ENCODE data around the gene THSD4. TPM values are rescaled to one million over a fixed set of nuclear protein-coding genes. Genes with fewer than 3 reads are reported as not detected.
"Not testable (repeated sequence)": the region's sequence is repeated elsewhere in the genome, so short reads cannot be mapped to it uniquely, and the experiment has no call there.

The THSD4 gene
- total RNA-seq, 1 donor from 2014 or later, result 116 TPM

- DNase-seq (ENCODE audit: low spot score), result no peak
- intact Hi-C loops (cut with DNase I), result loop anchor here (5.0 kb wide), 1 partner anchor 46 kb away; no protein-coding TSS in a partner anchor
Observed at GRCh38 chr15:71708741-71709140, 593.5 kb downstream of the THSD4 start.

GRCh38 chr15:71709808-71710418 lies 594.6 kb downstream of the THSD4 start:
- intact Hi-C loops (cut with DNase I), result loop anchor here (5.0 kb wide), 1 partner anchor 48 kb away; no protein-coding TSS in a partner anchor
- DNase-seq (ENCODE audit: low spot score), result no peak

- intact Hi-C loops (cut with DNase I), result no loop called here
Observed at GRCh38 chr15:71712182-71712581, 596.9 kb downstream of the THSD4 start.

GRCh38 chr15:71713191-71713809 lies 598.0 kb downstream of the THSD4 start:
- intact Hi-C loops (cut with DNase I), result no loop called here
- DNase-seq (ENCODE audit: low spot score), result no peak

More at GRCh38 chr15:71712182-71712581, 596.9 kb downstream of the THSD4 start:
- DNase-seq (ENCODE audit: low spot score), result no peak

GRCh38 chr15:71715914-71716313 lies 600.6 kb downstream of the THSD4 start:
- no peak for DNase-seq (ENCODE audit: low spot score)
- intact Hi-C loops (cut with DNase I), result no loop called here

DNA sequence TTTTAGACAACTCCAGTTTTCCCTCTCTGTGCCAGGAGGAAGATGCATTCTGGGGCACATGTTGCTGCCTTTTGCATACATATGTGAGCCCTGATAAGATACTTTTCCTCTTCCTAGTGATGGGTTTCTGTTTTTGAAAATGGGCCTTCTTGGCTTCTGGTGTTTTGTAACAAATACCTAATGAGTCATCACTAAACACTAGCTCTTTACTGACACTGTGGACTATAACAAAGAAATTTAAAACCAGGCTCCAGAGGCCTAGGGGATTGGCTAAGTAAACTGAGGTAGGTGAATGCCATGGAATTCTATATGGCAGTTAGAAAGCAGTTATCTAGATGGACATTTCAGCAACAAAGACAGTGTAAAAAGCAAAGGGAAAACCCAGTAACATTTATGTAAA lies 601.7 kb downstream of the THSD4 start:
- intact Hi-C loops (cut with DNase I), result no loop called here

GRCh38 chr15:71718116-71718910 lies 603.0 kb downstream of the THSD4 start:
- intact Hi-C loops (cut with DNase I), result no loop called here
- no peak for DNase-seq (ENCODE audit: low spot score)

More for the DNA sequence above, 601.7 kb downstream of the THSD4 start:
- DNase-seq (ENCODE audit: low spot score), result no peak

GRCh38 chr15:71723344-71723743 lies 608.1 kb downstream of the THSD4 start:
- no peak for DNase-seq (ENCODE audit: low spot score)
- intact Hi-C loops (cut with DNase I), result no loop called here

DNA sequence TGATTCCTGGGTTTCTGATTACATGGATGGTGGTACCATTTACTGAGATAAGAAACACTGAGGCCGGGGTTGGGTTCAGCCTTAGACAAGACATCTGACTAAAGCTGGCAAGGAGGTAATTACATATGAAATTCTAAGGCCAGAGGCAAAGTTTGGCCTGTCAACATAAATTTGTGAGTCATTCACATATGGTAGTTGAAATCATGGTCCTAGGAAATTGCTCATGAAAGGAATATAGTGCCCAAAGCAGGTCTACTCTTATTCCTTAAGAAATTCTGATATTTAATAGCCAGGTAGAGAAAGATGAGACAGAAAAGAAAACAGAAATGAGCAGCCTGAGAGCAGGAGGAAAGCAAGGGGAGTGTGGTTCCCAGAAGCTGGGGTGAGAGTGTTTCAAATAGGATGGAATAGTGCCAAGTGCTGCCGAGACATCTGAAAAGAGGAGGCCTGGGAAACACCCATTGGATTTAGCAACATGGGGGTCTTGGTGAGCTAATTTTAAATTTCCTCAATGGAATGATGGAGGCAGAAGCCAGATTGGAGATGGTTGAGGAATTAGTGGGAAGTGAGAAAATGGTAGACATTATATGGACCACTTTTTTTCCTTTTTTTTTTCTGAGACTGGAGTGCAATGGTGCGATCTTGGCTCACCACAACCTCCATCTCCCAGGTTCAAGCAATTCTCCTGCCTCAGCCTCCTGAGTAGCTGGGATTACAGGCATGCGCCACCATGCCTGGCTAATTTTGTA lies 610.1 kb downstream of the THSD4 start:
- not testable (repeated sequence) for DNase-seq (ENCODE audit: low spot score)

GRCh38 chr15:71728881-71729280 lies 613.6 kb downstream of the THSD4 start:
- intact Hi-C loops (cut with DNase I), result no loop called here
- DNase-seq (ENCODE audit: low spot score), result no peak

More for the DNA sequence above, 610.1 kb downstream of the THSD4 start:
- intact Hi-C loops (cut with DNase I), result not testable (repeated sequence)

DNA sequence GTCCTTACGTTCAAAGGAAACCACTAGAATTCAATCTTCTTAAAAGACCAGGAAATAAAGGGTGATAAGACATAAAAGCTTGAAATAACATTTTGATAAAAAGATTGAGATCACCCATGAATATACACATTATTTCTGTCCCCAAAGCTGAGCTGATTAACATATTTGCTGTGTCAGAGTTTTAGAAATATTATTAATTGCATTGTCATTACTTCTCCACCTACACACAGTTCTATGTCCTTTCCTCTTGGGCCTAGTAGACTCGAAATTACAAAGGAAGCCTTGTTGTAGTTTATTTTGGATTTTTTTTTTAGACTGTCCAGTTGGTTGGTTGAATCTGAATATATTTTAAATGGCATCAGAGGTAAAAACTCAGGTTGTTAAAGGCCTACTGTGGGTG lies 614.0 kb downstream of the THSD4 start:
- DNase-seq (ENCODE audit: low spot score), result no peak
- intact Hi-C loops (cut with DNase I), result no loop called here

GRCh38 chr15:71730277-71731144 lies 615.2 kb downstream of the THSD4 start:
- intact Hi-C loops (cut with DNase I), result loop anchor here (2.0 to 5.0 kb wide), 3 partner anchors 78 to 282 kb away; no protein-coding TSS in a partner anchor
- DNase-seq (ENCODE audit: low spot score), result no peak

GRCh38 chr15:71732636-71733035 lies 617.4 kb downstream of the THSD4 start:
- DNase-seq (ENCODE audit: low spot score), result no peak
- intact Hi-C loops (cut with DNase I), result loop anchor here (5.0 kb wide), 1 partner anchor 80 kb away; no protein-coding TSS in a partner anchor

DNA sequence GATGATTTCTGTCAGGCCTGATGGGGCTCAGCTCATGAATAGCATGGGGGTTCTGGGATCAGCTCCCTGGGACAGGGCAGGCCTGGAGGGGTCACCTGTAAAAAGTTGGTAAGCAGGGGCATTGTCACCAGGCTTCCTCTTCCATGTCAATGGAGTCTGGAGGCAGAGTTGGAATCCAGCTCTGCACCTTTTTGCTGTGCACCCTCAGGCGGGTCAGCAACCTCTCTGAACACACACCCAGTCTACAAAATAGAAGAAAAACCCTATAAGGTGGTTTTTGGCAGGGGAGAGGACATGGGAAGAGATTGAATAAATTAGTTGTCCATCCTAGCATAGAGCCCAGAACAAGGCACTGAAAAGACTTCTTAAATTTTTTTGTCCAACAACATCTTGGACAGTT lies 617.9 kb downstream of the THSD4 start:
- DNase-seq (ENCODE audit: low spot score), result no peak
- intact Hi-C loops (cut with DNase I), result loop anchor here (5.0 kb wide), 1 partner anchor 81 kb away; no protein-coding TSS in a partner anchor

GRCh38 chr15:71734709-71735384 lies 619.6 kb downstream of the THSD4 start:
- intact Hi-C loops (cut with DNase I), result loop anchor here (5.0 kb wide), 1 partner anchor 83 kb away; no protein-coding TSS in a partner anchor
- no peak for DNase-seq (ENCODE audit: low spot score)

GRCh38 chr15:71735385-71735757 lies 620.1 kb downstream of the THSD4 start:
- intact Hi-C loops (cut with DNase I), result no loop called here
- DNase-seq (ENCODE audit: low spot score), result no peak

GRCh38 chr15:71736286-71736947 lies 621.1 kb downstream of the THSD4 start:
- no peak for DNase-seq (ENCODE audit: low spot score)
- intact Hi-C loops (cut with DNase I), result no loop called here

GRCh38 chr15:71737761-71738160 lies 622.5 kb downstream of the THSD4 start:
- DNase-seq (ENCODE audit: low spot score), result no peak
- intact Hi-C loops (cut with DNase I), result no loop called here

All from cardiac septum (tissue), 1 donor.